RWPE2 (cell line): ENCODE measurements around the gene AGA.

Experiments
- ATAC-seq: fragments of 200-7000 bp; cut with Tn5 transposase; 3 replicates; pipeline ENCODE4 v1.9.1; 2021; ENCODE audit warnings: low read depth
- DNase-seq: peaks from one replicate; pipeline ENCODE4 v3.0.0-alpha.2; 2020; ENCODE audit warnings: low spot score
- H3K27ac ChIP-seq: fragments of 450-650 bp; 2 replicates; pipeline ENCODE4 v1.5.1; 2017; ENCODE audit warnings: mild to moderate bottlenecking; ENCODE audit not compliant: poor library complexity, severe bottlenecking
- H3K27me3 ChIP-seq: fragments of 250-450 bp; sonication (Bioruptor Pico); 2 replicates; pipeline ENCODE4 v1.5.1; 2021; ENCODE audit warnings: mild to moderate bottlenecking, moderate library complexity; ENCODE audit not compliant: insufficient read depth, poor library complexity, severe bottlenecking
- H3K36me3 ChIP-seq: fragments of 250-450 bp; sonication (Bioruptor Pico); 2 replicates; pipeline ENCODE4 v1.5.1; 2020; ENCODE audit warnings: low read depth, mild to moderate bottlenecking, moderate library complexity
- H3K4me1 ChIP-seq: fragments of 250-450 bp; sonication (Bioruptor Pico); 2 replicates; pipeline ENCODE4 v1.5.1; 2021; ENCODE audit warnings: mild to moderate bottlenecking, moderate library complexity; ENCODE audit not compliant: insufficient read depth, poor library complexity, severe bottlenecking
- H3K4me3 ChIP-seq: fragments of 250-450 bp; sonication (Bioruptor Pico); 2 replicates; pipeline ENCODE4 v1.5.1; 2021; ENCODE audit warnings: mild to moderate bottlenecking, moderate library complexity; ENCODE audit not compliant: severe bottlenecking
- H3K9me3 ChIP-seq: fragments of 250-450 bp; sonication (Bioruptor Pico); 2 replicates; pipeline ENCODE4 v1.5.1; 2021; ENCODE audit warnings: mild to moderate bottlenecking, moderate library complexity; ENCODE audit not compliant: severe bottlenecking
- CTCF ChIP-seq: fragments of 450-650 bp; IDR thresholded peaks from one replicate; pipeline ENCODE4 v1.5.1; 2017; ENCODE audit warnings: mild to moderate bottlenecking, moderate library complexity; ENCODE audit not compliant: poor library complexity, severe bottlenecking

Gene AGA

GRCh38 chr4:177401658-177402273 lies 40.5 kb downstream of the AGA start:
- H3K27me3 ChIP-seq, result no peaks in the 10 kb centered on the region
- ATAC-seq (no peak), DNase-seq (no peak)
- no peak for TF ChIP-seq CTCF
- no peak overlapping the region for H3K4me3 ChIP-seq
- no peaks in the 10 kb centered on the region for H3K36me3 ChIP-seq
- no peaks in the 10 kb centered on the region for H3K4me1 ChIP-seq
- no peaks in the 10 kb centered on the region for H3K9me3 ChIP-seq
- H3K27ac ChIP-seq, result no peak overlapping the region

- TF ChIP-seq CTCF, result no peak
- no peaks in the 10 kb centered on the region for H3K27me3 ChIP-seq
- H3K9me3 ChIP-seq, result no peaks in the 10 kb centered on the region
- no peak for DNase-seq
- no peaks in the 10 kb centered on the region for H3K36me3 ChIP-seq
- no peak for ATAC-seq
- no peaks in the 10 kb centered on the region for H3K4me1 ChIP-seq
- no peak overlapping the region for H3K4me3 ChIP-seq
- no peak overlapping the region for H3K27ac ChIP-seq
These were observed 42.2 kb downstream of the AGA start for GRCh38 chr4:177400030-177400429.

GRCh38 chr4:177396352-177396751 lies 45.9 kb downstream of the AGA start:
- no peaks in the 10 kb centered on the region for H3K27me3 ChIP-seq
- no peaks in the 10 kb centered on the region for H3K36me3 ChIP-seq
- no peaks in the 10 kb centered on the region for H3K9me3 ChIP-seq
- no peak for TF ChIP-seq CTCF
- no peak overlapping the region for H3K4me3 ChIP-seq
- DNase-seq (no peak), ATAC-seq (no peak)
- H3K27ac ChIP-seq, result no peak overlapping the region
- H3K4me1 ChIP-seq, result no peaks in the 10 kb centered on the region

GRCh38 chr4:177393236-177393635 lies 49.0 kb downstream of the AGA start:
- no peak for DNase-seq
- Histone ChIP-seq H3K27me3 (no peaks in the 10 kb centered on the region), H3K27ac (no peak overlapping the region), H3K4me3 (no peak overlapping the region), H3K9me3 (no peaks in the 10 kb centered on the region), H3K4me1 (no peaks in the 10 kb centered on the region), H3K36me3 (no peaks in the 10 kb centered on the region)
- no peak for TF ChIP-seq CTCF
- 0 out of 3 replicates have a peak, but pooled peaks have one; percentile 27 for ATAC-seq

GRCh38 chr4:177391953-177392352 lies 50.3 kb downstream of the AGA start:
- Histone ChIP-seq H3K27me3 (no peaks in the 10 kb centered on the region), H3K27ac (no peak overlapping the region), H3K9me3 (no peaks in the 10 kb centered on the region), H3K36me3 (no peaks in the 10 kb centered on the region), H3K4me3 (no peak overlapping the region), H3K4me1 (no peaks in the 10 kb centered on the region)
- no peak for TF ChIP-seq CTCF
- DNase-seq (no peak), ATAC-seq (no peak)
